ENCODE measurements around the gene ZFP36L2.

The ZFP36L2 gene

DNA sequence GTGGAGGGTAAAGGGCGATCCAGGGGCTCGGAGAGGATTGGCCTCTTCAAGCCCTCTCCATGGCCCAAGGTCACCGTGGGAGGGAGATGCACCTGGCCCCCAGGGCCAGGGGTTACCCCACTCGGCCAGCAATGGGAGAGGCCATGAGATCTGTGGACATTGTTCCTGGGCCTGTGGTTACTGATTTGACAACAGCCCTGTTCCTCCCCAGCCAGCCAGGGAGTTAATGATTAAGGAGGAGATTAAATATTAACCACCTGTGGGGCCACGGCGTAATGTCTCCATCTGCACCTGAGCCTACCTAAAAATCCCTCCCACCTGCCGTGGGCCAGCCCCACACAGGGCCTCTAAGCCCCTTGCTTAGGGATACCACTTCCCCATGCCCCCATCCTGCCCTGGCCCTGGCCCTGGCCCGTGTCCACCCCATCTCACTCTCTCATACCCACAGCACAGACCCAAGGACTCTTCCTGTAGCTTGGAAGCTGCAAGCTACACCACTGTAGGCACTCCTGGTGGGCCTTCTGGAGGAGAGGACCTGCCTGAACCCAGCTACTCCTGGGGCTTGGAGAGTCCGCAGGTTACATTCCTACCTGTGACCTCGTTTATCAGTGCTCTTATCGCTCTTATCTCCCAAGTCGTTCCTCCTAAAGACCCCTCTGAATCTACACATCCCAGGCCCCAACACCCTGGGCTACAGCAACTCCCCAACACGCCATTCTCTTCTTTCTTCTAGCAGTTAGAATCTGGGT, 32.1 kb downstream of the ZFP36L2 start:
- Histone ChIP-seq H3K27me3 (ENCODE audit: insufficient read depth, poor library complexity, severe bottlenecking) (no peaks in the 10 kb centered on the region), H3K36me3 (ENCODE audit: low read depth) (no peaks in the 10 kb centered on the region), H3K9me3 (ENCODE audit: severe bottlenecking) (no peaks in the 10 kb centered on the region), H3K4me1 (ENCODE audit: insufficient read depth, poor library complexity, severe bottlenecking) (no peaks in the 10 kb centered on the region), H3K4me3 (ENCODE audit: severe bottlenecking) (no peak overlapping the region), H3K27ac (ENCODE audit: poor library complexity, severe bottlenecking) (no peak overlapping the region)
- TF ChIP-seq, protein P1, sequence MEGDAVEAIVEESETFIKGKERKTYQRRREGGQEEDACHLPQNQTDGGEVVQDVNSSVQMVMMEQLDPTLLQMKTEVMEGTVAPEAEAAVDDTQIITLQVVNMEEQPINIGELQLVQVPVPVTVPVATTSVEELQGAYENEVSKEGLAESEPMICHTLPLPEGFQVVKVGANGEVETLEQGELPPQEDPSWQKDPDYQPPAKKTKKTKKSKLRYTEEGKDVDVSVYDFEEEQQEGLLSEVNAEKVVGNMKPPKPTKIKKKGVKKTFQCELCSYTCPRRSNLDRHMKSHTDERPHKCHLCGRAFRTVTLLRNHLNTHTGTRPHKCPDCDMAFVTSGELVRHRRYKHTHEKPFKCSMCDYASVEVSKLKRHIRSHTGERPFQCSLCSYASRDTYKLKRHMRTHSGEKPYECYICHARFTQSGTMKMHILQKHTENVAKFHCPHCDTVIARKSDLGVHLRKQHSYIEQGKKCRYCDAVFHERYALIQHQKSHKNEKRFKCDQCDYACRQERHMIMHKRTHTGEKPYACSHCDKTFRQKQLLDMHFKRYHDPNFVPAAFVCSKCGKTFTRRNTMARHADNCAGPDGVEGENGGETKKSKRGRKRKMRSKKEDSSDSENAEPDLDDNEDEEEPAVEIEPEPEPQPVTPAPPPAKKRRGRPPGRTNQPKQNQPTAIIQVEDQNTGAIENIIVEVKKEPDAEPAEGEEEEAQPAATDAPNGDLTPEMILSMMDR (IDR thresholded peaks at IDR 0.05; ENCODE audit: poor library complexity, severe bottlenecking), result no peak
- ATAC-seq (ENCODE audit: low read depth), result no peak
- DNase-seq (ENCODE audit: low spot score), result no peak

DNA sequence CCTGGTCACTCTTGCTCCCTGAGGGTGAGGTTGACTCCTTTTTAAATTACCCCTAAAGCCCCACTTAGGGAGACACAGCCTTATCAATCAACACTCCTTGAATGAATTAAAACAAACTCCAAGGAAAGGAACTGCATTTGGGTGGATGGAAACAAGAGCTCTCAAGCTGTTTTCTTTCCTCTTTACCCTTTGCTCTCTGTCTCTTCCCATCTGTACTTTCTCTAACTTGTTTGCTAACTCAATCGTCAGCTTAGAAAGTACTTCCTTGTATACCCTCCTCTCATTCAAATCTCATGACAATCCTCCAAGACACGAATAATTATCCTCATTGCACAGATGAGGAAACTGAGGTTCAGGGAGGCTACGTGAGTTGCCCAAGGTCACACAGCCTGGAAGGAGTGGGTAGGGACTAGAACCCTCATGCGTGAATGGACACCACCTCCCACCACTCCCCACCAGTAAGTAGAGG, 32.7 kb downstream of the ZFP36L2 start:
- no peak overlapping the region for H3K27ac ChIP-seq (ENCODE audit: poor library complexity, severe bottlenecking)
- no peaks in the 10 kb centered on the region for H3K9me3 ChIP-seq (ENCODE audit: severe bottlenecking)
- no peak for ATAC-seq (ENCODE audit: low read depth)
- no peak overlapping the region for H3K4me3 ChIP-seq (ENCODE audit: severe bottlenecking)
- no peaks in the 10 kb centered on the region for H3K36me3 ChIP-seq (ENCODE audit: low read depth)
- no peaks in the 10 kb centered on the region for H3K27me3 ChIP-seq (ENCODE audit: insufficient read depth, poor library complexity, severe bottlenecking)
- TF ChIP-seq, protein P1 (IDR thresholded peaks at IDR 0.05; ENCODE audit: poor library complexity, severe bottlenecking), result no peak
- no peak for DNase-seq (ENCODE audit: low spot score)
- H3K4me1 ChIP-seq (ENCODE audit: insufficient read depth, poor library complexity, severe bottlenecking), result no peaks in the 10 kb centered on the region

DNA sequence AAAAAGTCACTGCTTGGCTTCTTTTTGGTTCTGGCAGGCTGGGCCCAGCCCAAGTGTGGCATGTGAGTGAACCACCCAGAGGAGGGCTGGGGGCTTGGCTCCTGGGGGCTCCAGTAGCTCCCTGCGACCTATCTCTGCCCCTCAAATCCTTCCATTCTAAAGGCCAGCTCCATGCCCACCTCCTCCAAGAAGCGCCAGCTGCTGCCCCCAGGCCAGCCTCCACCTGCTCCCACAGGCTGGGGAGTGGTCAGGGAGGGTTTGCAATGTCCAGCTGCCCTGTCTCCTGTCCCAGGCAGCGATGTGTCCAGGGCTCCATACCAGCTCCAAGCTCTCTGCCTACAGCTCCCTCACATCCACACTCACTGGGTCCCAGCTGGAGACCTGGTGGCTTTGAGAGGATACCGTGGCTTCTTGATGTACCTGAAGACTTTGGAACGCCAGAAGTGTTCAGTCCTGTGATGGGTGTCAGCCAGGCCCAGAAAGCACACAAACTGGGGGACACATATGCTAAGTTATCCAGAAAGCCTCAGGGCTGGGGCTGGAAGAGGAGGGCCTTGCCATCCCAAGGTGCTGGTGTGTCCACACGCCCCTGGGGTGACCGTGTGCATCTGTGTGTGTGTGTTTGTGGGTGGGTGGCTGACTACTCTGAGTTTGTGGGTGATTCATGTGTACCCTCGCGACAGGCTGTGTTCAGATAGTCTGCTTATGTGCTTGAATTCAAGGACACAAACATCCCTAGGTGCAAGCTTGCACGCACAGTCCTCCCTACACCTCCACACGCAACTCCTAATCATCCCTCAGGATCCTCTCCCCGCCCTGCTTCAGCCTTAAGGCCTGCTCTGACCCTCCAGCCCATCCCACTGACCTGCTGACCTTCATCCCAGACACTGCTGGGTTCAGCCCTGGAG, 33.4 kb downstream of the ZFP36L2 start:
- Histone ChIP-seq H3K27ac (ENCODE audit: poor library complexity, severe bottlenecking) (no peak overlapping the region), H3K9me3 (ENCODE audit: severe bottlenecking) (no peaks in the 10 kb centered on the region), H3K27me3 (ENCODE audit: insufficient read depth, poor library complexity, severe bottlenecking) (no peaks in the 10 kb centered on the region), H3K4me1 (ENCODE audit: insufficient read depth, poor library complexity, severe bottlenecking) (no peaks in the 10 kb centered on the region), H3K4me3 (ENCODE audit: severe bottlenecking) (no peak overlapping the region), H3K36me3 (ENCODE audit: low read depth) (no peaks in the 10 kb centered on the region)
- TF ChIP-seq, protein P1 (IDR thresholded peaks at IDR 0.05; ENCODE audit: poor library complexity, severe bottlenecking), result no peak
- DNase-seq (ENCODE audit: low spot score) (no peak), ATAC-seq (ENCODE audit: low read depth) (no peak)

DNA sequence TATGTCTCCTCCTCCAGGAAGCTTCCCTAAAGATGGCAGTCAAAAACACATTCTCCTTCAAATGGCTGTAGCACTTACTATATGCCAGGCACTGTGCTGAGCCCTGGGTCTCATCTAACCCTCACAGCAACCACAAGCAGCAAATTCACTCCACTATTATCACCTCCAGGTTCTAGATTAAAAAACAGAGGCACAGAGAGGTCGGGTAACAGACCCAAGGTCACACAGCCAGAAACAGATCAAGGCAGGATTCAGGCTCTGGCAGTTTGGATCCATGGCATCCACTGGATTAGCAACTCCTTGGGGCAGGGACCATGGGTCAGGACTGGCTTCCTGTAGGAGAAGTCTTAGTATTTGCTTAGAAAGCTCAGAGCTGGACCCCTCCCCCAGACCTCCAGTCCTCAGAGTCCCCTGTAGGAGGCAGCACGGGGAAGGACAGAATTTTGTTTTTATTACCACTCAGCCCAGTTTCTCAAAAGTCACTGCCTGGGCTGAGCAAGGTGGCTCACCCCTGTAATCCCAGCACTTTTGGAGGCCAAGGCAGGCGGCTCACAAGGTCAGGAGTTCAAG, 34.4 kb downstream of the ZFP36L2 start:
- H3K4me1 ChIP-seq (ENCODE audit: insufficient read depth, poor library complexity, severe bottlenecking), result no peaks in the 10 kb centered on the region
- ATAC-seq (ENCODE audit: low read depth) (no peak), DNase-seq (ENCODE audit: low spot score) (no peak)
- H3K27me3 ChIP-seq (ENCODE audit: insufficient read depth, poor library complexity, severe bottlenecking), result no peaks in the 10 kb centered on the region
- no peaks in the 10 kb centered on the region for H3K9me3 ChIP-seq (ENCODE audit: severe bottlenecking)
- no peak overlapping the region for H3K27ac ChIP-seq (ENCODE audit: poor library complexity, severe bottlenecking)
- TF ChIP-seq, protein P1 (IDR thresholded peaks at IDR 0.05; ENCODE audit: poor library complexity, severe bottlenecking), result no peak
- no peaks in the 10 kb centered on the region for H3K36me3 ChIP-seq (ENCODE audit: low read depth)
- H3K4me3 ChIP-seq (ENCODE audit: severe bottlenecking), result no peak overlapping the region

All from RWPE2 (cell line).